Cerebellar nuclear complex (tissue), 1 donor: ENCODE data around the gene RNF121.

ENCODE experiments used
- DNase-seq, 2 experiments: peaks; one replicate each; lab custom pipeline; 2025; lab: John Stamatoyannopoulos, UW

RNF121 gene

GRCh38 chr11:71990701-71991100 is 61.9 kb downstream of the RNF121 start:
- no peak for DNase-seq

GRCh38 chr11:71991494-71991893 is 62.6 kb downstream of the RNF121 start:
- no peak for DNase-seq

GRCh38 chr11:71992136-71992730 is 63.4 kb downstream of the RNF121 start:
- DNase-seq: no peak

DNA sequence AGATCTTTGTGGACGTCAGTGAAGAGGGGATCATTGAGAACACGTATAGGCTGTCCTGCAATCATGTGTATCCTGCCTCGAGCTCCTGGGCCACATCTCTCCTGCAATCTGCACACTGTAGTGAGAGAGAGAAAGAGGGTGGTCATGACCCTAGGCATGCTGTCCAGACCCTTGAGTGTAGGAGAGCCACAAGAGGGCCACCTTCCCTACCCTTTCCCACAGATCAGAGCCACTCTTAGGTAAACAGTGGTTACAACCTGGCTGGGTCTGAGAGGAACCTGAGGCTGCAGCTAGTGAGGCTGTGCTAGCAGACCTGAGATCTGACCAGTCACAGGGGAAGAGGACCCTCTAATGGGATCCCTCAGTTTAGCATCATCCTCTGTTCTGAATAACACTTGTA is 65.9 kb downstream of the RNF121 start:
- no peak for DNase-seq

GRCh38 chr11:71995726-71996291 is 67.0 kb downstream of the RNF121 start:
- DNase-seq: no peak

- no peak for DNase-seq
These were observed 67.7 kb downstream of the RNF121 start for GRCh38 chr11:71996517-71996916.

DNA sequence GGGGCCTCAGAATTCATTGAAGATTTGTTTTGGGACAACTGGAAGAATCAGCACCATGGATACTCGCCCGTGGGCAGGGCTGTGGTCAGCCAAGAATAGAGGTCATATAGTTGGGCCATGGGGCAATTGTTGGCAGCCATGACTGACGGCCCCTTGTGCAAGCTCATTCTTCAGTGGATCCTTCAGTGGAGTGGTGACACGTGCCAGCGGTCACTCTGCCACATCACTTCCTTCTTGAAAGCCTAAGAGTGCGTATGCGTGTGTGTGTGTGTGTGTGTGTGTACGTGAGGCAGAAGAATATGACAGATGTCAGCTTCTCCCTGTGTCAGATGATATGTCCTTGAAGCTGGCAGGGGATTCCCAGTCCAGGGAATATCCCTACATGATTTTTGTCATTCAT is 68.1 kb downstream of the RNF121 start:
- DNase-seq: no peak

DNA sequence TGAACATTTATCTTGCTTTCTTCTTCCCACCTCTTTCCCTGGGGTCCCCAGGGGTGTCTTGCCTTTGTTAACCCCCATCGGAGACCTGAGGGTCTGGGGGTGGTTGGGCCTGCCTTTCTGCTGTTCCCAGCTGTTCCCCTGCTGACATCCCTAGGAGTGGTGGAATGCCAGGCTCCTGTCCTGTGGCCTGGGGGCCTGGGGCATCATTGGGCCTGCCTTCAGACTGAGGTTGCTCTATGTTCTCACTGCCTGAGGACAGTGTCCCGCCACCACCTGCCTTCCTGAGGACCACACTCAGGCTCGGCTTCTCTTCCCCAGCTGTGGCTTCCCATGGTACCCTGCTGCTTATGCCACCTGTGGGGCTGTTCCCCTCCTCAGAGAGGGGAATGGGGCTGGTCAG is 68.7 kb downstream of the RNF121 start:
- DNase-seq: no peak

GRCh38 chr11:71998061-71998460 is 69.2 kb downstream of the RNF121 start:
- no peak for DNase-seq

DNA sequence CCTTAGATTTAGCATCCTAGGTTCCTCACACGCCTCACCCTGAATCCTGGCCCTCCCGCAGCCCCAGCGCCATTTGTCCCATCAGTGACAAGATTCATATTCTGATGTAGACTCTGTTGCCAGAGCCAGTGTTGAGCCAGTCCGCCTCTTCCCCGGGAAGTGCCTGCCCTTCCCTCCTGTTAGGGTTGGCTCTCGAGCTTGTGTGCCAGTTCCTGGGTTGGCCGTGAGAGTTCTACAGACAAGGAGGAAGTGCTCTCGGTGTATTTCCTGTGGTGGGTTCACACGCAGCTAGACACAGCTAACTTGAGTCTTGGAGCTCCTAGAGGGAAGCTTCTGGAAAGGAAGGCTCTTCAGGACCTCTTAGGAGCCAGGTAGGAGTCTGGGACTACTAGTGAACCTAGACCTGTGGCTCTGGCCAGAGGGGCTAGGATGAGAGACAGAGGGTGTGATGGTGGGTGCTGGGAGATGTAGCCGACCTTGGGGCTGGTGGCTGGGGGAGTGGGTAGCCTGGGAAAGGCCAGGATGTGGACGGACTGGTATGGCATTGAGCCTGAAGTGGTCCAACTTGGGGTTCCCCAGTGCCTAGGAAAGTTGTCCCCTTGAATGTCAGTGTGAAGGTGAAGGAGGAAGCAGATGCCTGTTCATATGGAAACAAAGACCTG is 69.9 kb downstream of the RNF121 start, which contains the start of gene IL18BP:
IL18BP (plus strand) TSS at position 261 of the 662 bp plus-strand sequence. CDS start 1,076 bp downstream, outside the sequence.
- no peak for DNase-seq

- no peak for DNase-seq
These were observed 70.5 kb downstream of the RNF121 start for GRCh38 chr11:71999362-71999761.

DNA sequence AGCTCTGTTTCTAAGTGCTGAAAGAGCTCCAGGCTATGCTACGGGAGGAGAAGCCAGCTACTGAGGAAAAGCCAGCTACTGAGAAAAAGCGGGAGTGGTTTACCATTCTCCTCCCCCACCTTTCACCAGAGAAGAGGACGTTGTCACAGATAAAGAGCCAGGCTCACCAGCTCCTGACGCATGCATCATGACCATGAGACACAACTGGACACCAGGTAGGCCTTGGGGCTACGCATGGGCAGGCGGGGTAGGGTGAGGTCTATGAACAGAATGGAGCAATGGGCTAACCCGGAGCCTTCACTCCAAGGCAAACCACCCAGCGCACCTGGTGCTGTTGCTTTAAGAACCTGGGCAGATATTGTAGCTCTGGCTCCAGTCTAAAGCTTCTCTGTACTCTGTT is 71.0 kb downstream of the RNF121 start:
- DNase-seq: no peak

DNA sequence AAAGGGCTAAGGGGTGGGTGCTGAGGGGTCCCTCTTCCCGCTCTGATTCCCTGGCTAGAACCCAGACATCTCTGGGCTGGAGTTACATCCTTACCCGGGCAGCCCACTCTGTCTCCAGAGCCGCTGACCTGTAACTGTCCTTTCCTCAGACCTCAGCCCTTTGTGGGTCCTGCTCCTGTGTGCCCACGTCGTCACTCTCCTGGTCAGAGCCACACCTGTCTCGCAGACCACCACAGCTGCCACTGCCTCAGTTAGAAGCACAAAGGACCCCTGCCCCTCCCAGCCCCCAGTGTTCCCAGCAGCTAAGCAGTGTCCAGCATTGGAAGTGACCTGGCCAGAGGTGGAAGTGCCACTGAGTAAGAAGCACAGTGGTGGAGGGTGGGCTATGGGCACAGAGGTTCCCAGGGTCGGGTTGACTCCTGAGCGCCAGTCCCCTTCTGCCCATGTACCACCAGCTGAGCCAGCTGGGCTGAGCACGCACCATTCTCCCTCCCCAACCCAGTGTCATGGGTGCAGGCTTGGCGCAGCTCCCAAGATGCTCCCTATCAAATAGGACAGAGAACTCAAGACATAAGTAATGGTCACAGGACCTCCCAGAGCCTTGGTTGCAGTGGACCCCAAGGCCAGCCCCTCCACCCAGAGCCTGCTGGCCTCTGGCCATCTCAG is 71.5 kb downstream of the RNF121 start:
- DNase-seq: no peak

DNA sequence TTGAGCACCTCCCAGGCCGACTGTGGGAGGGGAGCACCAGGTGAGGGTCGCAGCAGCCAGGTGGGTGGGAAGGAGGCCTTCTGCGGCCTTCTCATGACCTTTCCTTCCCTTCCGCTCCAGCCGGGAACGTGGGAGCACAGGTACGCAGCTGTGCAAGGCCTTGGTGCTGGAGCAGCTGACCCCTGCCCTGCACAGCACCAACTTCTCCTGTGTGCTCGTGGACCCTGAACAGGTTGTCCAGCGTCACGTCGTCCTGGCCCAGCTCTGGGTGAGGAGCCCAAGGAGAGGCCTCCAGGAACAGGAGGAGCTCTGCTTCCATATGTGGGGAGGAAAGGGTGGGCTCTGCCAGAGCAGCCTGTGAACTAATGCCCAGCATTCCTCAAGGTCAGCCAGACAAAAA is 72.4 kb downstream of the RNF121 start:
- DNase-seq: no peak

GRCh38 chr11:72001834-72002591 is 73.2 kb downstream of the RNF121 start:
- no peak for DNase-seq

DNA sequence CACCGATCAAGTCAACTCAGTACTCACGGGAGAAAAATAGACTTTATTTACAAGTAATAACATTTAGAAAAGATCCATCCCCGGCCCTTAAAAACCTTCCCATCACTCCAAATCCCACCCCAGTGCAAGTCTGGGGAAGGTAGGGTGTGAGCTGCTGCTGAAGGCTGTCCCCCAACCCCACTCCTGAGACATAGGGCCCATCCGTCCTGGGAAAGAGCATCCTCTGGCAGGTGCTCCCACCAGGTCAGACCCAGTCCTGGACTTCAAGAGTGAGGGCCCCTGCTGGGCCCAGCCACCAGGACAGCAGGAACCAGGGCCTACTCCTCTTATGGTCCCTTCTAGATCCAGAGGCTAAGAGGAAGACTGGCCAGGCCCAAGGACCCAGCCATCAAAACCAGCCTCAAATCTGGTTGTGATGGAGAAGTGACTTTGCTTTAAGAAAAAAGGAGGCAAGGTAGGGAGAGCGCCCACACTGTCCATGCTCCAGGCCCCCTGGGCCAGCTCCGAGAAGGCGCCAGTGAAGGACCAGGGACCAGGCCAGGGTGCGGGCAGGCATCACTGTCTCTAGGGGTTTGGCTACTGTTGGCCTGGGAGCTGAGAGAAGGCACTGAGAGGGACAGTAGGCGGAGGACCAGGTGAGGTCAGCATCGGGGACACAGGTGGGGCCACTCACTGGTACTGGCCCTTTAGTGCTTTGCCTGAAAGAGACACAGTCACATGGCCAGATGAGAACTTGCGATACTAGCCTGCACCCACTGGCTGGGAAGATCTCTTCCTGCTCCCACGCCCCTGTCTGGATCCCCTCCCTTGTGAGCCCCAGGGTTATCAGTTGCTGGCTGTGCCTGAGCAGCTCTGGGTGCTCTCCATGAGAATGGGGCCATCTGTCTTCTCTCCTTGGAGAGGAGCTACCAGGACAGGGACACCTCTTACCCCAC is 74.3 kb downstream of the RNF121 start:
- DNase-seq: no peak

- no peak for DNase-seq
These were observed 74.9 kb downstream of the RNF121 start for GRCh38 chr11:72003776-72004171.

DNA sequence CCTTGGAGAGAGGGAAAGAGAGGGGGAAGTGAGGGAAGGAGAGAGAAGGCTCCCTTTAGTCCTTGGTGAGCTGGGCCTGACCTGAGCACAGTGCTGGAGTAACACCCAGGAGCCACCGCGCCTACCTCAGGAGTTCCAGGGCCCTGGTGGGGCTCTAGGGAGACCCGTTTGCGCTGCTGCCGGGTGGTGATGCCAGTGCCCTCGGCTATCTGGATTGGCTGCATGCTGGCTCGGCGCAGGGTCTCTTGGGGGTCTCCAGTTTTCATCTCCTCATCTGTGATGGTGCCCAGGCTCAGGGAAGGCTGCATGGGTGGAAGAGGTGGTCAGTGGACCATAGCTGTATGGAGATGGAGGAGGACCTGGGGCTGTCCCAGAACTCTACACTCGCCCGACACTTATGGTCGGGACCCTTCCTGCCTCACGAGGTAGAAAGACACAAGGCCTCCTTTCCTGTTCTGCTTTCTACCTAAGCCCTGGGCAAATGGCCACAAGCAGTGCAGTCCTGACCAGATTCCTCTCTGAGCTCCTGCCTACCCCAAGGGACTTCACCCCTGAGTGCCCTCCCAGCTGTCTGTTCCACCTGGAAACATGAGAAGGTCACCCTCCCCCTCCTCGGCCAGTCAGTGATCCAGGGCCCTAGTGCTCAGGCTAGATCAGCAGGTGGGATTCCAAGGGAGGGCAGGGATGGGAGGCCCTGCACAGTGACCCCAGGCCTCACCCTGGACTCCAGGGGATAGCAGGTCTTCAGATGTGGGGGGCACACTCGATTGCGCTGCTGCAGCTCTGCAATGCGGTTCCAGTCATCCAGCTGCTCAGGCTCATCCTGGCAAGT is 75.9 kb downstream of the RNF121 start:
- DNase-seq: no peak

- DNase-seq: no peak
These were observed 76.8 kb downstream of the RNF121 start for GRCh38 chr11:72005347-72006260.
